GM18870 (cell line): ENCODE measurements around the gene TAF13.
"Not testable (repeated sequence)": the region's sequence is repeated elsewhere in the genome, so short reads cannot be mapped to it uniquely, and the experiment has no call there.

ENCODE experiments used
- ATAC-seq: cut with Tn5 transposase; IDR thresholded peaks from one replicate; pipeline ENCODE4 v1.9.1; 2021; ENCODE audit warnings: moderate library complexity; ENCODE audit not compliant: unreplicated experiment

The TAF13 gene

GRCh38 chr1:109091839-109092193 lies 16.0 kb upstream of the TAF13 start:
- no peak for ATAC-seq

GRCh38 chr1:109091078-109091838 lies 15.5 kb upstream of the TAF13 start:
- ATAC-seq = peak; percentile 36

- peak; percentile 84 for ATAC-seq
Measured at GRCh38 chr1:109090196-109091077, 14.6 kb upstream of the TAF13 start, which contains the start of gene TMEM167B. TSS of gene TMEM167B (plus strand) at chr1:109090764. CDS start at chr1:109090873, 109 bp downstream.

- no peak for ATAC-seq
Measured at GRCh38 chr1:109089242-109090015, 13.6 kb upstream of the TAF13 start.

GRCh38 chr1:109084563-109085517 lies 9.0 kb upstream of the TAF13 start:
- no peak for ATAC-seq

GRCh38 chr1:109083923-109084322 lies 8.1 kb upstream of the TAF13 start:
- ATAC-seq = no peak

GRCh38 chr1:109083501-109083900 lies 7.7 kb upstream of the TAF13 start:
- ATAC-seq = no peak

- ATAC-seq = no peak
Measured at GRCh38 chr1:109080441-109081082, 4.8 kb upstream of the TAF13 start.

- no peak for ATAC-seq
Measured at GRCh38 chr1:109079240-109079622, 3.4 kb upstream of the TAF13 start.

GRCh38 chr1:109078317-109078716 lies 2.5 kb upstream of the TAF13 start:
- ATAC-seq = no peak

GRCh38 chr1:109069294-109069693 lies 6.5 kb downstream of the TAF13 start:
- no peak for ATAC-seq

GRCh38 chr1:109067883-109068282 lies 7.9 kb downstream of the TAF13 start:
- no peak for ATAC-seq

GRCh38 chr1:109065137-109065536 lies 10.7 kb downstream of the TAF13 start:
- ATAC-seq = no peak

- no peak for ATAC-seq
Measured at GRCh38 chr1:109061183-109061582, 14.6 kb downstream of the TAF13 start.

- no peak for ATAC-seq
Measured at GRCh38 chr1:109060707-109061106, 15.1 kb downstream of the TAF13 start.

- no peak for ATAC-seq
Measured at GRCh38 chr1:109059026-109059425, 16.8 kb downstream of the TAF13 start.

- ATAC-seq = no peak
Measured at GRCh38 chr1:109056064-109056463, 19.7 kb downstream of the TAF13 start.

GRCh38 chr1:109052145-109052544 lies 23.7 kb downstream of the TAF13 start:
- ATAC-seq = not testable (repeated sequence)

- ATAC-seq = no peak
Measured at GRCh38 chr1:109050228-109050995, 25.4 kb downstream of the TAF13 start.
